ENCODE measurements around the gene OR7G3.

Gene OR7G3

DNA sequence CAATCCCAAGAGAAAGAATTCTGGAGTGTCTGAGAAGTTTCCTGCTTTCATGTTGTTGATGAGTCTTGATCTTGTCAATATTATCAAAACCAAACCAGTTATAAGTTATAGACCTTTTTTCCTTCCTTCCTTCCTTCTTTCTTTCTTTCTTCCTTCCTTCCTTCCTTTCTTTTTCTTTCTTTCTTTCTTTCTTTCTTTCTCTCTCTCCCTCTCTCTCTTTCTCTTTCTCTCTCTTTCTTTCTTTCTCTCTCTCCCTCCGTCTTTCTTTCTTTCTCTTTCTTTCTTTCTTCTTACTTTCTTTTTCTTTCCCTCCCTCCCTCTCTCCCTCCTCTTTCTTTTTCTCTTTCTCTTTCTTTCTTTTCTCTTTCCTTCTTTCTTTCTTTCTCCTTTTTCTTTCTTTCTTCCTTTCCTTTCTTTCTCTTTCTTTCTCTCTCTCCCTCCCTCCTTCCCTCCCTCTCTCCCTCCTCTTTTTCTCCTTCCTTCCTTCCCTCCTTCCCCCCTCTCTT, at the start of gene OR7G3:
TSS of gene OR7G3 (minus strand) at position 51 of the 506 bp plus-strand sequence. CDS start at position 51, 0 bp downstream.
- no peak for DNase-seq (ENCODE audit: low read depth in 2 of 2)

- DNase-seq (ENCODE audit: low read depth in 2 of 2) = no peak
Measured at GRCh38 chr19:9175326-9175725, 48.6 kb upstream of the OR7G3 start.

- DNase-seq (ENCODE audit: low read depth in 2 of 2) = no peak
Measured at GRCh38 chr19:9171393-9171991, 44.7 kb upstream of the OR7G3 start.

- no peak for DNase-seq (ENCODE audit: low read depth in 2 of 2)
Measured at GRCh38 chr19:9166846-9167245, 40.1 kb upstream of the OR7G3 start.

DNA sequence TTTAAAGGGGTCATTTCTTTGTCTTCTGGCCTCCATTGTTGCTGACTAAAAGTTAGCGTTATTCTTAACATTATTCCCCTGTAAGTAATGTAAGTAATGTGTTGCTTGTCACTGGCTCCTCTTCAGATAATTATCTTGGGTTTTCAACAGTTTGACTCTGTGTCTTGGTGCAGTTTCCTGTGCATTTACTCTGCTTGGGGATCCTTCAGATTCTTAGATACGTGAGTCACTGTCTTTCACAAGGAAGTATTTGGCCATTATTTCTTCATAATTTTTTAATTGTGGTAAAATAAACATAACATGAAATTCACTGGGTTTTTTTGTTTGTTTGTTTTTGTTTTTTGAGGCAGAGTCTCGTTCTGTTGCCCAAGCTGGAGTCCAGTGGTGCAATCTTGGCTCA, 38.5 kb upstream of the OR7G3 start:
- no peak for DNase-seq (ENCODE audit: low read depth in 2 of 2)

DNA sequence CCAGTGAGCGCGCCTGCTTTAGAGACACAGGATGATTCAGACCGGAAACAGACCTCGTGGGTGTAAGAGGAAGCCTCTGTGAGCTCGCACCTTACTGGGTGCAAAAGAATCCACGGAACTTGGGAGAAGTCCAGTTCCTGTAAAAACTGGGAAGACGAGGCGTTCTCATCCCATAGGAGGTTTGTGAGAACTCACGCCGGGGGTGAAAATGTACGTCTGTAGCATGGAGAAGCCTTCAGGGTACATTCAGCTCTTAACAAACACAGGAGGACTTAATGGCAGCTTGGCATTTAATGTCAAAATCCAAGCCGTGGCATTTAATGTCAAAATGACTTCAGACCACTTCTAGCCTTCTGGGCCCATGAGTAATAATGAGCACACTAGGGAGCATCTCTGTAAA, 34.7 kb upstream of the OR7G3 start:
- no peak for DNase-seq (ENCODE audit: low read depth in 2 of 2)

DNA sequence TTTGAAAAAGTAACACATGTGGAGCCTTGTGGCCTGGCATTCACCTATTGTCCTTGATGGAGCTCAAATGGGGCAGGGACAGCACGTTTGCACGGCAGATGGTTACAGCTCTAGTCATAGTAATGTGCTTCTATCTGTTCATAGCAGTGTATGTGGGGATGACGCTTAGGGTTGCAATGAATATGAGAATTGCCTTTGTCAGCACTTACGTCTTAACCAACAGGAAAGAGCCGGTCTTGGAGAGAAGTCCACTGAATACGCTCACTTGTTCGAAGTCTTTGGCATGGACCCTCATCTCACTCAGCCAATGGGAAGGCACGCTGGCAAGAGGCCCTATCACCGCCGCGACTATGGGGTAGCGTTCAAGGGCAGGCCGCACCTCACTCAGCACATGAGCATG, 33.1 kb upstream of the OR7G3 start:
- no peak for DNase-seq (ENCODE audit: low read depth in 2 of 2)

- no peak for DNase-seq (ENCODE audit: low read depth in 2 of 2)
Measured at GRCh38 chr19:9156304-9156703, 29.6 kb upstream of the OR7G3 start.

- no peak for DNase-seq (ENCODE audit: low read depth in 2 of 2)
Measured at GRCh38 chr19:9155591-9155990, 28.8 kb upstream of the OR7G3 start.

- DNase-seq (ENCODE audit: low read depth in 2 of 2) = no peak
Measured at GRCh38 chr19:9151367-9151766, 24.6 kb upstream of the OR7G3 start.

GRCh38 chr19:9150650-9151049, 23.9 kb upstream of the OR7G3 start:
- DNase-seq (ENCODE audit: low read depth in 2 of 2) = no peak

DNA sequence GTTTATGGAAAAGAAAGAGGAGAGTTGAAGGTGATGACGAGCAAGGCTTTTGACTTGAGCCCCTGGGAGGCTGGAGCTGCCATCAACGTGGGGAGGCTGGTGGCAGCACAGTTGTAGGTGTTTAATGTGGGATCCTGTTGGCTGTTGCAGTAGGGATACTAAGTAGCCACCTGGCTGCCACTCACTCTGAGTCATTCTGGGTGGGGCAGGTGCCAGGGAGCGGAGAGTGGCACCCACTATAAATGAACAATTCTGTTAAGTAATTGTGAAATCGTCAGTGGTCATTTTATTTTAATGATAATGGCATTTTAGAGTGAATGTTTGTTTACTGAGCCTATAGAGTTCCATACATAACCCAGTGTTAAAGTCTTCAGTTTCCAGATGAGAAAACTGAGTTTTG, 23.2 kb upstream of the OR7G3 start:
- DNase-seq (ENCODE audit: low read depth in 2 of 2) = no peak

DNA sequence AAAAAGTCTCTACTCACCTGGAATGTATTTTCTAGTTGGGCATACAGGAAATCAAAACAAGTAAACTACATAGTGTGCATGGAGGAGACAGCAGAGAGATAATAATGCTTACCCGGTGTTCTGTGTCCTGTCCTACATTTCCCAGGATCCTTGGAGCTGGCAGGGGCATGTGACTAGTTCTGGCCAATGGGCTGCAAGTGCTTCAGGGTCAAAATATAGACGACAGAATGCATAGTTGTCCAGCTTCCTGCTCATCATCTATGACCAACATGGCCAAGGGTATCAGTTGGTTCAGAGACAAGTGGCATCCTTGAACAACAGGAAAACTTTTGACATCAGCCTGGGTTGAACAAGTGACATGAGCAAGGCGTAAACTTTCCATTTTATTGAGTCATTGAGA, 21.9 kb upstream of the OR7G3 start:
- DNase-seq (ENCODE audit: low read depth in 2 of 2) = no peak

DNA sequence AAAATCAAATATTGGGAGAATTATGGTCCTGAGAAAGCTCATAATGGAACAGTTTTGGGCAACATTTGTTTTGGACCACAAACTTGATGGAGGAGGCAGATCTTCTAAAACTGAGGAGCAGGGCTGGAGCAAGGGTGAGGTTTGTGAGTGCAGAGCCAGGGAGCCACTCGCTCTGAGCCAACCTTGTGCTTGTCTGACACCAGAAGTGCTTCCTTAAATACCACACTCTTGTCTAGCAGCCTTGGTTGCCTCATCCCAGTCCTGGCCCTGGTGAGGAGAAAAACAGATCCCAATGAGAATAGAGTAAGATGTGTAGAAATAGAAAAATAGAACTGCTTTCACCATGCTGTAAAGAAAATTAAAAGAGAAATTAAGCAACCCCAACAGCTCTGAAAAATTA, 20.1 kb upstream of the OR7G3 start:
- DNase-seq (ENCODE audit: low read depth in 2 of 2) = no peak

GRCh38 chr19:9144920-9145319, 18.2 kb upstream of the OR7G3 start:
- no peak for DNase-seq (ENCODE audit: low read depth in 2 of 2)

- peak; percentile 77 to 83 for DNase-seq (ENCODE audit: low read depth in 2 of 2)
Measured at GRCh38 chr19:9140159-9140874, 13.6 kb upstream of the OR7G3 start, which contains the start of gene ZNF317. Gene ZNF317, plus strand, starts transcription at chr19:9140397. Its CDS starts 15,620 bp downstream, at chr19:9156017.

- DNase-seq (ENCODE audit: low read depth in 2 of 2) = no peak
Measured at GRCh38 chr19:9139609-9140158, 12.9 kb upstream of the OR7G3 start.

GRCh38 chr19:9132422-9132821, 5.7 kb upstream of the OR7G3 start:
- DNase-seq (ENCODE audit: low read depth in 2 of 2) = no peak

DNA sequence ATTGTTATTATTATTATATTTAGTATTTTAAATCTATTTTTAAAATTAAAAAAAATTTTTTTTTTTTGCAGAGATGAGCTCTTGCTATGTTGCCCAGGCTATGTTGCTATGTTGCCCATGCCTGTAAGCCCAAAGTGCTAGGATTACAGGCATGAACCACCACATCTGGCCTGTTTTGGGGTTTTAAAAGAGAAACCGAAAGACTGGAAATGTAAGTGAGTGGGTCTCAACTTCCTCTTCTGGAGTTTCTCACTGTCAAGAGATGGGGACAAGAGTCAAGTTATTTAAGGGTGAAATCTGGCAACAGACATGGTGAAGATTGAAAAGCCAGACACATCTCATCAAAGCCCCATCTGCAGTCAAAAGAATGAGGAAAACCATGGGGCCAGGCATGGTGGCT, 4.2 kb upstream of the OR7G3 start:
- no peak for DNase-seq (ENCODE audit: low read depth in 2 of 2)

GRCh38 chr19:9128171-9128570, 1.4 kb upstream of the OR7G3 start:
- no peak for DNase-seq (ENCODE audit: low read depth in 2 of 2)

DNA sequence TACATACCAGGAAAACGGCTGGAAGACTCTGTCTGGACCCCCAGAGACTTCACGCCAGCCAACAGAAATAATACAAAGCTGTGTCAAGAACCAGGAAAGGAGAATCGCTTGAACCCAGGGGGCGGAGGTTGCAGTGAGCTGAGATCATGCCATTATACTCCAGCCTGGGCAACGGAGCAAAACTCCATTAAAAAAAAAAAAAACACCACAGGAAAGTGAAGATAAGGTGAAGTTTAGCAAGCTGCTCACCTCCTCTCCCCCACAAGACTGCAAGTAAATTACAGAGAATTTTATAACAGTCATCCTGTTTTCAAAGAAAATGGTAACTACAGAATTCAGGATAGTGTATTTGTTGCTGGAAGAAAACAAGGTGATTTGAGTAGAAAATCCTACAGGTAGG, 10.2 kb downstream of the OR7G3 start:
- DNase-seq (ENCODE audit: low read depth in 2 of 2) = no peak

GRCh38 chr19:9115307-9115813, 11.4 kb downstream of the OR7G3 start, which contains the start of gene OR7G1:
Gene OR7G1, minus strand, starts transcription at chr19:9115763. Its CDS starts 0 bp downstream, at chr19:9115763.
- no peak for DNase-seq (ENCODE audit: low read depth in 2 of 2)

DNA sequence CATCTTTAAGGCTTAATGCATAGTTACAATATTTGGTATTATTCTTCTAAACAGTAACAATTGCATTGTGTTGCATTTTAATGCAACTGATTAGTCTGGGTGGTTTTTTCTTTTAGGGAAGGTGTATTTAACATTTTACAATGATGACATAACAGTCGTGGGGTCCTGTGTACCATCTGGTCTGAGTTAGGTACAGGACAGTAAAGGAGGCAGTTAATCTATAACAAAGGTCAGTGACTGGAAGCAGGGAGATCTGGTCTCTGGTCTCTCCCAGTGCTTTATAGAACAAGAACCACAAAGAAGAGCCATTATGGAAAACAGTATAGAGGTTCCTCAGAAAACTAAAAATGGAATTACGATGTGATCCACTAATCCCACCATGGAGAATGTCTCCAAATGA, 16.8 kb downstream of the OR7G3 start:
- no peak for DNase-seq (ENCODE audit: low read depth in 2 of 2)
